B cell (primary cell): ENCODE results near the gene C6orf89. TPM values are rescaled to one million over a fixed set of nuclear protein-coding genes. Genes with fewer than 3 reads are reported as not detected.
A peak's percentile ranks its signal among the peaks of the same experiment; 100 is the strongest.

Source experiments
- ATAC-seq: fragments of 200-7000 bp; cut with Tn5 transposase; one replicate; pipeline ENCODE4 v1.10.0; 2021; ENCODE audit warnings: low read depth, mild to moderate bottlenecking, moderate number of reproducible peaks, moderate library complexity
- CTCF ChIA-PET: fragments of 350-600 bp; sonication (Branson Sonifier 250); formaldehyde crosslinking; loops from one replicate; lab custom pipeline; 2021; ENCODE audit warnings: antibody characterized with exemption, inconsistent platforms; lab: Charles Lee
- POLR2A ChIA-PET: fragments of 350-600 bp; sonication (Branson Sonifier 250); formaldehyde crosslinking; loops from one replicate; lab custom pipeline; 2021; ENCODE audit warnings: antibody characterized with exemption; lab: Charles Lee
- DNase-seq: peaks from one replicate; pipeline ENCODE4 v3.0.0; 2013
- H2AFZ ChIP-seq: 2 replicates; pipeline ENCODE4 v1.6.1; 2012; ENCODE audit warnings: mild to moderate bottlenecking, low read depth, low read length; ENCODE audit not compliant: insufficient read depth, poor library complexity, severe bottlenecking
- H3K27ac ChIP-seq, 2 donors: 1 replicate in 1 of 2; 2 replicates in 1 of 2; pipeline ENCODE4 v1.5.1; 2012 to 2013; ENCODE audit warnings: low read length in 2 of 2, mild to moderate bottlenecking in 2 of 2, moderate library complexity in 1 of 2
- H3K27me3 ChIP-seq, 4 experiments: fragments of 200-600 bp in 1 of 4; sonication (generic) in 1 of 4; replicated peaks in 1 of 4; 1 replicate in 2 of 4; 2 replicates in 2 of 4; pipeline versions ENCODE4 v1.6.1 to v1.7.0; 2013 to 2016; ENCODE audit warnings: low read length in 3 of 4, mild to moderate bottlenecking in 2 of 4, mixed read lengths in 1 of 4, moderate library complexity in 1 of 4; ENCODE audit not compliant: insufficient read depth in 4 of 4, control insufficient read depth in 3 of 4; ENCODE audit errors: control extremely low read depth in 1 of 4
- H3K36me3 ChIP-seq, 2 experiments: replicated peaks in 1 of 2; 1 replicate in 1 of 2; 2 replicates in 1 of 2; pipeline versions ENCODE4 v1.6.1 to v1.7.1; 2013; ENCODE audit warnings: low read length in 1 of 2; ENCODE audit not compliant: insufficient read depth in 2 of 2, control insufficient read depth in 1 of 2; ENCODE audit errors: control extremely low read depth in 1 of 2, extremely low read depth in 1 of 2
- H3K4me1 ChIP-seq, 2 donors: fragments of 200-600 bp in 1 of 2; sonication (generic) in 1 of 2; 1 replicate in 1 of 2; 2 replicates in 1 of 2; pipeline versions ENCODE4 v1.5.1 to v1.6.1; 2013 to 2017; ENCODE audit warnings: low read length in 2 of 2; ENCODE audit not compliant: control insufficient read depth in 2 of 2, insufficient read depth in 2 of 2
- H3K4me2 ChIP-seq: replicated peaks from 2 replicates; pipeline ENCODE3; 2012; ENCODE audit warnings: mild to moderate bottlenecking, low read depth, low read length; ENCODE audit not compliant: poor library complexity, severe bottlenecking
- H3K4me3 ChIP-seq, 5 experiments: fragments of 200-600 bp in 1 of 5; sonication (generic) in 1 of 5; 1 replicate in 3 of 5; 2 replicates in 2 of 5; pipeline versions ENCODE4 v1.5.1 to v1.7.0; 2011 to 2016; ENCODE audit warnings: low read length in 4 of 5, mild to moderate bottlenecking in 4 of 5, low read depth in 2 of 5, control low read depth in 1 of 5, moderate library complexity in 1 of 5; ENCODE audit not compliant: insufficient read depth in 1 of 5; ENCODE audit errors: control extremely low read depth in 1 of 5, extremely low read depth in 1 of 5
- H3K79me2 ChIP-seq: fragments of 200-600 bp; sonication (generic); one replicate; pipeline ENCODE4 v1.6.0; 2016; ENCODE audit warnings: low read length; ENCODE audit not compliant: control insufficient read depth, insufficient read depth
- H3K9ac ChIP-seq: fragments of 200-600 bp; sonication (generic); 2 replicates; pipeline ENCODE4 v1.6.1; 2017; ENCODE audit warnings: mild to moderate bottlenecking, low read length, moderate library complexity
- H3K9me3 ChIP-seq, 3 donors: one replicate each; pipeline versions ENCODE4 v1.6.1 to v1.7.1; 2013; ENCODE audit warnings: low read length in 2 of 3; ENCODE audit not compliant: control insufficient read depth in 2 of 3, insufficient read depth in 1 of 3; ENCODE audit errors: control extremely low read depth in 1 of 3
- H4K20me1 ChIP-seq: 2 replicates; pipeline ENCODE4 v1.6.0; 2012; ENCODE audit warnings: mild to moderate bottlenecking, low read length; ENCODE audit not compliant: insufficient read depth, control insufficient read depth, poor library complexity, severe bottlenecking
- H3K27ac Mint-ChIP-seq: one replicate; pipeline ENCODE4 v1.8.0; 2021; ENCODE audit warnings: mixed read lengths
- H3K27me3 Mint-ChIP-seq: one replicate; pipeline ENCODE4 v1.8.0; 2021; ENCODE audit warnings: mixed read lengths
- H3K4me1 Mint-ChIP-seq: one replicate; pipeline ENCODE4 v1.8.0; 2021; ENCODE audit warnings: mixed read lengths
- H3K4me3 Mint-ChIP-seq: one replicate; pipeline ENCODE4 v1.8.0; 2021; ENCODE audit warnings: mixed read lengths
- H3K9me3 Mint-ChIP-seq: one replicate; pipeline ENCODE4 v1.8.0; 2022; ENCODE audit warnings: mixed read lengths; ENCODE audit not compliant: insufficient read depth
- EZH2 ChIP-seq: IDR thresholded peaks from 2 replicates; pipeline ENCODE4 v1.6.1; 2012; ENCODE audit warnings: borderline replicate concordance, low read depth, mild to moderate bottlenecking, moderate library complexity, low read length; ENCODE audit not compliant: insufficient read depth, poor library complexity, severe bottlenecking
- WGBS: methylation state at CpG from one replicate; pipeline ENCODE4 v1.1.5; 2013; ENCODE audit warnings: missing lambda C conversion rate; ENCODE audit not compliant: insufficient coverage; 5-methylcytosine and 5-hydroxymethylcytosine counted together
- intact Hi-C: fragments of 100-400 bp; cut with micrococcal nuclease; formaldehyde crosslinking; loops from one replicate; pipeline ENCODE4 v1.10.0; 2022
- polyA plus RNA-seq: library from polyadenylated mRNA; depleted of rRNA; stranded (reverse); fragments of >200 nt; gene quantifications from 2 replicates; pipeline ENCODE4 v1.2.3, GENCODE V29; 2012
- total RNA-seq, 2 donors: library from RNA; stranded (reverse); fragments of 120-200 nt in 1 of 2; gene quantifications; 1 replicate in 1 of 2; 2 replicates in 1 of 2; pipeline versions ENCODE4 v1.2.3 to v1.2.4, GENCODE V29; 2013 to 2022
- TF ChIP-seq, protein P1 (sequence below): fragments of 200-600 bp; IDR thresholded peaks from one replicate; pipeline ENCODE4 v1.8.0; 2022; ENCODE audit warnings: antibody characterized with exemption, mild to moderate bottlenecking

Gene C6orf89
- total and polyA plus RNA-seq, 2 donors (not counting 1 experiment from before 2014, with no cell fraction given), result 13.0 to 35.3 TPM

DNA sequence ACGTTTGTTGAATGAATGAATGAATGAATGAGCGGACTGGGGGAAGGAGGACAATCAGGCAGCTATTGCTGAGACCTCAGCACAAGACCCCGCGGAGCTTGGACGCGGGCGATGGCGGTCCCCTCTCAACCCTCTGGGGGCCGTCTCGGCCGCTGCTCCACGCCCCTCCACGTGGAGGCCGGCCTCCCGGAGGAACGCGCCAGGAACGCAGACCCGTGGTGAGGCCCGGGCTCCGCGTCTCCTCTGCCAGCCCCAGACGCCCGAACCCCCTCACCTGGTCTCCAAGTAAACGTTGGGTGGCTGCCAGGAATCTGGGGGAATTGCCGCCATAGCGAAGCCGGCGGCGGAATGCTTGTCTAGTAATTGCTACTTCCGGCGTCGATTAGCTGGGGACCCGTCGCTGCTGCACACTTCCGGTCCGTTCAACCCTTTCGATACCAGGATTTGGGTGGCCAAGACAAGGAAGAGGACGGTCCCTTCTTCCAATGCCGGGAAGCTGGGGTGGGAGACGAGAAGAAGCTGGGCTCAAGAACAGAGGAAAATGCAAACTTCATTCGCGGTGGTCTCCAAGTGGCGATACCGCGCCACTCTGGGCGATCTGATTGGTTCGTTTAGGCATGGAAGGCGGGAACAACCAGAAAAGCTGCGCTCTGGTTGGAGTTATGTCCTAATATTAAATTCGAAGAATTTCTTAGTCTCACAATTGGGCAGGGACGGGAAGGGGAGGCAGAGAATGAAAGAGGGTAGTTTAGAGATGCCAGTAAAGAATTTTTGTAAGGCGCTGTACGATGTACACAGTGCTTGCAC lies 11.1 kb upstream of the C6orf89 start, which contains the start of gene PPIL1:
Gene PPIL1, minus strand, starts transcription at position 361 of the 807 bp plus-strand sequence. Its CDS starts 31 bp downstream, at position 330.
- peaks cover 6 to 8% of the 10 kb centered on the region in 2 experiments for H3K36me3 ChIP-seq
- peak within 1 kb of the TSS; percentile 84 for H3K4me2 ChIP-seq
- ChIA-PET CTCF (interaction anchor here (0.5 to 5.4 kb wide), 15 partner anchors 10 to 830 kb away, joined by 3 to 72 read pairs (median 4); partner anchors contain the start of genes C6orf89 and FGD2), POLR2A (interaction anchor here (0.5 to 3.4 kb wide), 4 partner anchors 11 to 347 kb away, joined by 5 to 24 read pairs (median 8); partner anchors contain the start of gene C6orf89)
- peak within 1 kb of the TSS; percentile 97 for H2AFZ ChIP-seq
- peaks cover 0 to 3% (median under 1%) of the 10 kb centered on the region in 4 experiments for H3K27me3 ChIP-seq
- H3K4me1 ChIP-seq, result peaks cover 12 to 15% of the 10 kb centered on the region in 2 donors
- peak; percentile 96 for DNase-seq
- H4K20me1 ChIP-seq, result no peaks in the 10 kb centered on the region
- WGBS, result under 1% methylated on average over 50 of the region's 54 CpGs
- peaks cover 32% of the 10 kb centered on the region for H3K4me1 Mint-ChIP-seq
- peak within 1 kb of the TSS; percentile 73 to 100 (median 99) for H3K4me3 ChIP-seq
- no peaks in the 10 kb centered on the region for H3K9me3 Mint-ChIP-seq
- H3K9me3 ChIP-seq, result no peaks in the 10 kb centered on the region
- H3K27me3 Mint-ChIP-seq, result no peaks in the 10 kb centered on the region
- peak within 1 kb of the TSS; percentile 63 to 89 for H3K27ac ChIP-seq
- H3K79me2 ChIP-seq, result peaks cover 30% of the 10 kb centered on the region
- intact Hi-C loops, result loop anchor here (1.0 to 10.0 kb wide), 4 partner anchors 11 to 280 kb away; partner anchors contain the start of genes C6orf89 and SRSF3
- H3K27ac Mint-ChIP-seq, result peak within 1 kb of the TSS; percentile 97
- TF ChIP-seq EZH2, result no peak
- TF ChIP-seq, protein P1, sequence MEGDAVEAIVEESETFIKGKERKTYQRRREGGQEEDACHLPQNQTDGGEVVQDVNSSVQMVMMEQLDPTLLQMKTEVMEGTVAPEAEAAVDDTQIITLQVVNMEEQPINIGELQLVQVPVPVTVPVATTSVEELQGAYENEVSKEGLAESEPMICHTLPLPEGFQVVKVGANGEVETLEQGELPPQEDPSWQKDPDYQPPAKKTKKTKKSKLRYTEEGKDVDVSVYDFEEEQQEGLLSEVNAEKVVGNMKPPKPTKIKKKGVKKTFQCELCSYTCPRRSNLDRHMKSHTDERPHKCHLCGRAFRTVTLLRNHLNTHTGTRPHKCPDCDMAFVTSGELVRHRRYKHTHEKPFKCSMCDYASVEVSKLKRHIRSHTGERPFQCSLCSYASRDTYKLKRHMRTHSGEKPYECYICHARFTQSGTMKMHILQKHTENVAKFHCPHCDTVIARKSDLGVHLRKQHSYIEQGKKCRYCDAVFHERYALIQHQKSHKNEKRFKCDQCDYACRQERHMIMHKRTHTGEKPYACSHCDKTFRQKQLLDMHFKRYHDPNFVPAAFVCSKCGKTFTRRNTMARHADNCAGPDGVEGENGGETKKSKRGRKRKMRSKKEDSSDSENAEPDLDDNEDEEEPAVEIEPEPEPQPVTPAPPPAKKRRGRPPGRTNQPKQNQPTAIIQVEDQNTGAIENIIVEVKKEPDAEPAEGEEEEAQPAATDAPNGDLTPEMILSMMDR, result no peak
- peak within 1 kb of the TSS; percentile 98 for H3K9ac ChIP-seq
- peak within 1 kb of the TSS; percentile 99 for H3K4me3 Mint-ChIP-seq
- peak; percentile 93 for ATAC-seq
